Keratinocyte (primary cell): ENCODE measurements around the gene OPN4. TPM values are rescaled to one million over a fixed set of nuclear protein-coding genes. Genes with fewer than 3 reads are reported as not detected.

Experiments
- DNase-seq: peaks from one replicate; pipeline ENCODE4 v3.0.0-alpha.2; 2011; ENCODE audit warnings: low read depth, missing footprints, low spot score
- FAIRE-seq: peaks from 2 replicates; lab custom pipeline; 2011; peaks lifted over from hg19 to GRCh38; lab: Jason Lieb, UNC
- H2AFZ ChIP-seq: 2 replicates; pipeline ENCODE4 v1.6.0; 2012; ENCODE audit warnings: low read length, control low read depth, inconsistent platforms; ENCODE audit not compliant: control insufficient read depth
- H3K27ac ChIP-seq: 2 replicates; pipeline ENCODE4 v1.5.1; 2011; ENCODE audit warnings: low read length; ENCODE audit not compliant: control insufficient read depth, insufficient read depth
- H3K27me3 ChIP-seq: 3 replicates; pipeline ENCODE4 v1.6.0; 2011; ENCODE audit warnings: low read length; ENCODE audit not compliant: control insufficient read depth, insufficient read depth; ENCODE audit errors: extremely low read depth
- H3K36me3 ChIP-seq, 2 experiments: 2 replicates in 1 of 2; 3 replicates in 1 of 2; pipeline ENCODE4 v1.5.1; 2011; ENCODE audit warnings: low read length in 2 of 2, mild to moderate bottlenecking in 1 of 2; ENCODE audit not compliant: control insufficient read depth in 2 of 2, insufficient read depth in 2 of 2; ENCODE audit errors: extremely low read depth in 1 of 2
- H3K4me1 ChIP-seq: 3 replicates; pipeline ENCODE4 v1.5.1; 2011; ENCODE audit warnings: low read length; ENCODE audit not compliant: control insufficient read depth, insufficient read depth; ENCODE audit errors: extremely low read depth
- H3K4me2 ChIP-seq: 3 replicates; pipeline ENCODE4 v1.6.0; 2011; ENCODE audit warnings: low read depth, low read length; ENCODE audit not compliant: control insufficient read depth, insufficient read depth; ENCODE audit errors: extremely low read depth
- H3K4me3 ChIP-seq, 3 experiments: fragments of 200-600 bp in 1 of 3; sonication (generic) in 1 of 3; 2 replicates in 2 of 3; 3 replicates in 1 of 3; pipeline ENCODE4 v1.5.1; 2011 to 2016; ENCODE audit warnings: low read length in 3 of 3, mild to moderate bottlenecking in 3 of 3, control low read depth in 2 of 3, inconsistent platforms in 1 of 3, low read depth in 1 of 3, mixed read lengths in 1 of 3, mixed run types in 1 of 3, moderate library complexity in 1 of 3; ENCODE audit not compliant: control insufficient read depth in 2 of 3, insufficient read depth in 2 of 3; ENCODE audit errors: extremely low read depth in 1 of 3
- H3K79me2 ChIP-seq: 2 replicates; pipeline ENCODE4 v1.6.0; 2012; ENCODE audit warnings: low read length; ENCODE audit not compliant: control insufficient read depth, insufficient read depth
- H3K9ac ChIP-seq: 3 replicates; pipeline ENCODE4 v1.6.0; 2011; ENCODE audit warnings: low read length; ENCODE audit not compliant: control insufficient read depth, insufficient read depth; ENCODE audit errors: extremely low read depth
- H3K9me1 ChIP-seq: 3 replicates; pipeline ENCODE4 v1.6.0; 2011; ENCODE audit warnings: low read length; ENCODE audit not compliant: control insufficient read depth, insufficient read depth; ENCODE audit errors: extremely low read depth
- H3K9me3 ChIP-seq: 2 replicates; pipeline ENCODE4 v1.5.1; 2012; ENCODE audit warnings: low read depth, low read length; ENCODE audit not compliant: control insufficient read depth
- H4K20me1 ChIP-seq: 3 replicates; pipeline ENCODE4 v1.6.0; 2011; ENCODE audit warnings: low read length; ENCODE audit not compliant: control insufficient read depth, insufficient read depth; ENCODE audit errors: extremely low read depth
- CTCF ChIP-seq, 3 experiments: IDR thresholded peaks in 1 of 3; conservative IDR thresholded peaks in 1 of 3; optimal IDR thresholded peaks in 1 of 3; 2 replicates in 2 of 3; 3 replicates in 1 of 3; pipeline versions ENCODE3 to v1.5.1; 2011; ENCODE audit warnings: low read length in 3 of 3, mild to moderate bottlenecking in 3 of 3, moderate library complexity in 2 of 3, control low read depth in 1 of 3, inconsistent platforms in 1 of 3; ENCODE audit not compliant: insufficient read depth in 2 of 3; ENCODE audit errors: extremely low read depth in 1 of 3
- EZH2 ChIP-seq: IDR thresholded peaks from one replicate; pipeline ENCODE4 v1.6.1; 2012; ENCODE audit warnings: inconsistent platforms, mild to moderate bottlenecking, low read length, moderate library complexity
- dilution Hi-C: fragments of 300-500 bp; cut with MboI; formaldehyde crosslinking; loops from one replicate; pipeline ENCODE4 v1.7.0; 2020; ENCODE audit warnings: low sequenced_read_pairs; ENCODE audit not compliant: extremely low pct_ligation_motif_present
- polyA plus RNA-seq, 5 experiments: library from polyadenylated mRNA; depleted of rRNA in 3 of 5; stranded (reverse) in 3 of 5; stranded (forward) in 1 of 5; unstranded in 1 of 5; fragments of >200 nt; gene quantifications; 1 replicate in 1 of 5; 2 replicates in 3 of 5; 3 replicates in 1 of 5; pipeline versions ENCODE4 v1.2.1 to v1.2.3, GENCODE V29; 2011 to 2012; ENCODE audit warnings: missing spikeins in 2 of 5, low read depth in 1 of 5, low replicate concordance in 1 of 5

OPN4 gene
- polyA plus RNA-seq, 1 donor (not counting 4 experiments of a cell fraction or from before 2014, with no cell fraction given): not detected

- no peak within 1 kb of the TSS for H3K9ac ChIP-seq
- no peaks in the 10 kb centered on the region for H3K9me1 ChIP-seq
- peaks cover 2% of the 10 kb centered on the region for H4K20me1 ChIP-seq
- FAIRE-seq (no peak), DNase-seq (no peak)
- dilution Hi-C loops: no loop called here
- no peaks in the 10 kb centered on the region for H3K79me2 ChIP-seq
- no peaks in the 10 kb centered on the region for H3K36me3 ChIP-seq
- no peak within 1 kb of the TSS for H2AFZ ChIP-seq
- no peak within 1 kb of the TSS for H3K4me3 ChIP-seq
- H3K27me3 ChIP-seq: peaks cover 8% of the 10 kb centered on the region
- TF ChIP-seq EZH2: no peak
- TF ChIP-seq CTCF (optimal IDR thresholded peaks at IDR 0.05 in 1 of 3, IDR thresholded peaks at IDR 0.05 in 1 of 3, conservative IDR thresholded peaks at IDR 0.05 in 1 of 3; ENCODE audit: extremely low read depth in 1 of 3, insufficient read depth in 2 of 3, low read length in 3 of 3): no peak
- H3K9me3 ChIP-seq: no peaks in the 10 kb centered on the region
- no peak within 1 kb of the TSS for H3K4me2 ChIP-seq
- H3K4me1 ChIP-seq: no peaks in the 10 kb centered on the region
- no peak within 1 kb of the TSS for H3K27ac ChIP-seq
Measured at GRCh38 chr10:86668297-86669165, 14.2 kb downstream of the OPN4 start, which contains the start of gene LDB3. Gene LDB3 (plus strand): TSS chr10:86668511. CDS start chr10:86668692, 181 bp downstream.

GRCh38 chr10:86670290-86670811, 16.0 kb downstream of the OPN4 start:
- TF ChIP-seq CTCF (optimal IDR thresholded peaks at IDR 0.05 in 1 of 3, IDR thresholded peaks at IDR 0.05 in 1 of 3, conservative IDR thresholded peaks at IDR 0.05 in 1 of 3; ENCODE audit: extremely low read depth in 1 of 3, insufficient read depth in 2 of 3, low read length in 3 of 3): no peak
- TF ChIP-seq EZH2: no peak
- H3K79me2 ChIP-seq: no peaks in the 10 kb centered on the region
- FAIRE-seq (no peak), DNase-seq (no peak)
- H3K36me3 ChIP-seq: no peaks in the 10 kb centered on the region
- no peak overlapping the region for H3K27ac ChIP-seq
- no peaks in the 10 kb centered on the region for H3K9me3 ChIP-seq
- H3K4me2 ChIP-seq: no peak overlapping the region
- peaks cover 2% of the 10 kb centered on the region for H4K20me1 ChIP-seq
- H3K27me3 ChIP-seq: peaks cover 15% of the 10 kb centered on the region
- no peaks in the 10 kb centered on the region for H3K9me1 ChIP-seq
- no peak overlapping the region for H3K9ac ChIP-seq
- dilution Hi-C loops: no loop called here
- H2AFZ ChIP-seq: no peak overlapping the region
- H3K4me3 ChIP-seq: no peak overlapping the region
- no peaks in the 10 kb centered on the region for H3K4me1 ChIP-seq
